Fibroblast of skin of left biceps (primary cell): Measurements from ENCODE around the gene GTF2A1L.
"Not testable (repeated sequence)": the region's sequence is repeated elsewhere in the genome, so short reads cannot be mapped to it uniquely, and the experiment has no call there.

ENCODE experiments used
- DNase-seq, 2 experiments: peaks; one replicate each; pipeline ENCODE4 v3.0.0-alpha.2; 2013; ENCODE audit warnings: low read depth in 2 of 2

Gene GTF2A1L

DNA sequence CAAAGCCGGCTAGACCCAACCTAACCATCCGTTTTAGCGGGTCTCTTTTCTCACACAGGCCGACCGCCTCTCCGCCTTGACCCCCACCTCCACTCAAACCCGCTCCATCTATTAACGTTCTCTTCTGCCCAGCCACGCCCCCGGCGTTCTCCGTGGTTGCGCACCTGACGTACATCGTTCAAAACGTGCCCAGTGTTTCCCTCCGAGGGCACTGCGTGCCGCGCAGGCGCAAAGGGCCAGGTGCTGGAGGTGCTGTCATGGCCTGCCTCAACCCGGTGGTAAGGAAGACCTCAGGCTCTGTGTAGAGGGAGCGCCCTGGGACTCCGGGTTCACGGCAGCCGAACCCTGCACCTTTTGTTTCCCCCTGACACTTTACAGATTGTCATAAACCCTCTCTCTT is at the start of gene GTF2A1L:
TSS of gene GTF2A1L (plus strand) at position 239 of the 400 bp plus-strand sequence. CDS start at position 258, 19 bp downstream.
- DNase-seq = no peak

DNA sequence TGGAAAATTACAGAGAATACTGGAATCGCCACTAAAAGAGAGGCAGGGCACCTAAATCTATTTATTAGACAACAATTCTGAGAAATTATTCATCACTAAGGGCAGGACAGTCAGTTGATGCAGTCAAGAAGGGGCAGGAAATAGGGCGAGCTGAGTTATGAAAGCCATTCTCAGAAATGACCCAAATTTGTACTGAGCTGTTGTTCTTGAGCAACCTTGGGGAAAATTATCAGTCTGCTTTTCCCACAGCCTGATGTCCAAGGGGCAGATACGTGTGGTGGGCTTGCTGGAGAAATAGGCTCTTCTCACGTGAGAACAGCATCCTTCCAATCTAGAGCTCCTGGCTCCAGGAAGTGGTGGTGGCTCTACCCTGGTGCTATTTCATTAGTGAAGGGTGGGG is 49.1 kb upstream of the GTF2A1L start:
- DNase-seq = no peak

DNA sequence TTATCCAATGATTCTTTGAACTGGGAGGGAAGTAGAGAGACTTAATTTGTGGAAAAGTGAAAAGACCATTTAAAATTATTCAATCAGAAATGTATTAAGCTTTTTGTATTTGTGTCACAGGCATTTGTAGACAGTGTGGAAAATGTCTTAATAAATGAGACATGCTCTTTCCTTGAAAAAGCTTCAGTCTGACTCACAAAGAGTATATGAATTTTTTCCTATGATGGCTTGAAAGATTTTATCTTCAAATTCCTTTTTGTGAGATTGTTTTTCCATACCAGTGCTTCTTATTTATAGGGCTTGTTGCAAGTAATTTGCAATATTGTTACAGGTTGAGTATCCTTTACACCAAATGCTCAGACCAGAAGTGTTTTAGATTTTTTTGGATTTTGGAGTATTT is 48.2 kb upstream of the GTF2A1L start:
- no peak for DNase-seq

DNA sequence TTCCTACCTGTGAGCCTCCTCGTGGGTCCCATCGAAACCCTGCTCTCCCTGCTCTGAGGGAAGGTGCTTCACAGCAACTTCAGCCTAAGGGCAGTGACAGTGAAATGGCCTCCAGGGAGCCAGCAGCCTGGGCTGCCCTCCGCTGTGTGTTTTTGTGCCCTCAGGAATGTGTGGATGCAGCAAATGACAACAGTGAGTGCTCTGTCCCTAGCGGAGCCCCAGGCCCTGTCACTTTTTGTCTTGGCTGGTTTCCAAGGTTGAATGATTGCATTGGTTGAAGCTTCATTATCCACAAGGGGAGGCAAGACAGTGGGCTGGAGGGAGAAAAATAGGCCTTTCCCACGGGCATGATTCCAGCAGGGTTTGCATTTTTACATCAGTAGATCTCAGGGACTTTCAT is 44.8 kb upstream of the GTF2A1L start:
- no peak for DNase-seq

DNA sequence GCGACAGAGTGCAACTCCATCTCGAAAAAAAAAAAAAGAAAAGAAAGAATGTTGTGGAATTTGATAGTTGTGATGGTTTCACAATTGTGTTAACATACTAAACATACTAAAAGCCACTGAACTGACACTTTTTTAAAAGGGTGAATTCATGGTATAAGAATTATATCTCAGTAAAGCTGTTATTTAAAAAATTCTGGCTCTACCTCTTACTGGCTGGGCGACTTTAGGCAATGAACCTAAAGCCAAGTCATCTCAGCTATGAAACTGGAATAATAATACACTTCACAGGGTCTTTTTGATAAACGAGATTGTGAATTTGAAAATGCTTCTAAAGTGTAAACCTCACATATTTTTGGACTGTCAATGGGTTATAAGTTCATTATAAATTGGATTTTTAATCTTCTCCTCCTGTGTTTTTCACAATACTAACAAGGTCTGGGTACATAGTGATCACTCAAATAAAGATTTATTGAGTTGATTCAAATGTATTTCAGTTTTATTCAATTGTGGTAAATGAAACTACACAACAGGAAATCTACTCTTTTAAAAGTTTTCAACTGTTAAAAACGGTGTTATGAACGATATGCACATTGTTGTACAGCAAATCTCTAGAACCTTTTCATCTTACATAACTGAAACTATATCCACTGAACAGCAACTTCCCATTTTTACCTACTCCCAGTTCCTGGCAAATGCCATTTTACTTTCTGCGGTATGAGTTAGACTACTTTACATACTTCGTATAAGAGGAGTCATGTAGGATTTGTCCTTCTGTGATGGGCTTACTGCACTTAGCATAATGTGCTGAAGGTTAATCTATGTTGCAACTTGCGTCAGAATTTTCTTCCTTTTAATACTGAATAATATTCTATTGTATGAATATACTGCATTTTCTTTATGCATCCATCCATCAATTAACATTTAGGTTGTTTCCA is 43.0 kb upstream of the GTF2A1L start:
- DNase-seq = no peak

GRCh38 chr2:48578313-48578712 is 39.3 kb upstream of the GTF2A1L start:
- no peak for DNase-seq

- no peak for DNase-seq
Measured at GRCh38 chr2:48583961-48584360, 33.7 kb upstream of the GTF2A1L start.

GRCh38 chr2:48584551-48584950 is 33.1 kb upstream of the GTF2A1L start:
- DNase-seq = no peak

GRCh38 chr2:48586433-48586832 is 31.2 kb upstream of the GTF2A1L start:
- no peak for DNase-seq

DNA sequence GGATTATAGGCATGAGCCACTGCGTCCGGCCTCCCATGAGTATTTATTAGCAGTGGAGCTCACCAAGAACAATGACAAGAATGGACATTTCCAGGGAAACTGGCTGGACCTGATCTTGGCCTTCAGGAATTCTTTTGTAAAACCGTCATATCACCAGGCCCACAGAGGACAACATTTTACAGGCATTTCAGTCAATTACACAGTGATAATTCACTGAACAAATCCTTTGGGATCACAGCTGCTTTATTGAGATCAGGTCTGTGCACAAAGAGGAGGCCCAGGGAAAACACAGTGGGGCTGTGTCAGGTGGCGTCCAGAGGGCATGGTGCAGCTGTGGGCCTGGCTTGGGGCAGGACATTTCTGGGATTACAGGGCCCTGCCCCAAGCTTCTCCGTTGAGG is 30.1 kb upstream of the GTF2A1L start:
- DNase-seq = no peak

GRCh38 chr2:48587961-48588360 is 29.7 kb upstream of the GTF2A1L start:
- DNase-seq = no peak

GRCh38 chr2:48588745-48589144 is 28.9 kb upstream of the GTF2A1L start:
- no peak for DNase-seq

DNA sequence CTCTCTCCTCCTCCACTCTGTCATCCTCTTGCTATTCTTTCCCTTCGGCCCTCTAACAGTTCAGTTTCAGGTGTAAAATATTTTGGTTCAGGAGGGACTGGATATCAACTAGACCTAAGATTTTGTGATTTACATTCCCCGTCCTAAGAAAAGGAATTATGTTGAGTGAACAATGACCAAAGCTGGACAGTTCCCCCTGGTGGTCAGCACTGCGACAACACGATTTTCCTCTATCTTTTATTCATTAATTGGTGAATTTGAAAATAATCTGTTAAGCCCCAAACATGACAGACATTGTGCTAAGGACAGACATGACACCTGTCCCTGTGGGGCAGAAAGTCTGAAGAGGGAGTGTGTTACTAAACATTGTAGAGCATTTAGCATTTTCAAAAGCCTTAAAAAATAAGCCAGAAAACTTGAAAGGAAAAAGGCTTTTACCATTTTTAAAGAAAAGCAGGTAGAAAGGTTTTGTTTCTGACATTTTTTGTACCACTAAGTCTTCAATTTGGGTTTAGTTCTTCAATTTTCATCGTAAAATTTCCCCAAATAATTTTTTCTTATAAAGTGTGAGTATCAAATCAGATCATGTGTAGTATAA is 28.4 kb upstream of the GTF2A1L start:
- no peak for DNase-seq

GRCh38 chr2:48590017-48590416 is 27.6 kb upstream of the GTF2A1L start:
- no peak for DNase-seq

DNA sequence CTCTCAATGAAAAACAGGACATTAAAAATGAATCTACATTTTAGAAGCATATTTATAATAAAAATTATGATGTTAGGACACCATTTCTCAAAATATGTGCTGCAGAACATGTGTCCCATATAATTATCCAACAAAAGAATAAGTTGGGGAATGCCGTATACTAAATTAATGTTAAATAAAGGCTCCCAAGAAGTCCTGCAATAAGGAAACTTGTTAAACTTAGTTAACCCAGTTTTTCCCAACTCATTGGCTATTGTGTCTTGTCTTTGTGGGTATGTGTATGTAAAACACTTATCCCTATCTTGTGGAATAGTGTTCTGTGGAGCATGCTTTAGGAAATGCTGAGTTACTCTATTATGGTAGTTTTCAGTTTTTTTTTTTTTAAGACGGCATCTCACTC is 25.6 kb upstream of the GTF2A1L start:
- no peak for DNase-seq

DNA sequence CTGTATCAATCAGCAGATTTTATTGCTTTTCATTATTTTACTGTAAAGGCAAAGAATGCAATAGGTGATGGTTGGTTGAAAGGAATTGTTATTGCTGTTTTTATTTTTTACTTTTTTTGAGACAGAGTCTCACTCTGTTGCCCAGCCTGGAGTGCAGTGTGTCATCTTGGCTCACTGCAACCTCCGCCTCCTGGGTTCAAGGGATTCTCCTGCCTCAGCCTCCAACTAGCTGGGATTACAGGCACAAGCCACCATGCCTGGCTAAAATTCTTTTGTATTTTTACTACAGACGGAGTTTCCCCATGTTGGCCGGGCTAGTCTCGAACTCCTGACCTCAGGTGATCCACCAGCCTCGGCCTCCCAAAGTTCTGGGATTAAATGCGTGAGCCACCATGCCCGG is 20.9 kb upstream of the GTF2A1L start:
- DNase-seq = not testable (repeated sequence)

- DNase-seq = no peak
Measured at GRCh38 chr2:48597492-48597891, 20.2 kb upstream of the GTF2A1L start.

GRCh38 chr2:48600204-48600813 is 17.3 kb upstream of the GTF2A1L start:
- DNase-seq = no peak

DNA sequence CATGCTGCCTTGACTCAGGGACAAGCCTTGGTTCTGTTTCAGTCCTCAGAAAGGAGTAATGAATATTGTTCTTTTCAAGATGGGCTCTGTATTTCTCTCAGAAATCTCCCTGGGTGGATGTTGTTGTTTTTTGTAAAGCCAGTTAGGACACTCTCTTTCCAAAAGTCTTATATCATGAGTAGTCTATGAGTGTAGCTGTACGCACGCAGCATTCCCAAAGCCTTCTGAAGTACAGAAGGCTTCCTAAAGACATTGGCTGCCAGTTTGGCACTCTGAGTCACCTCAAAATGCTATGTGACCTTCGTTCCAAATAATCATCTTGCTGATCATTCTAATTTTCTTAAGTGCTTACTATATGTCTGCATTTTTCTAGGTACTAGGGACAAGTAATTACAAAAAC is 16.7 kb upstream of the GTF2A1L start:
- DNase-seq = no peak

GRCh38 chr2:48601349-48601748 is 16.3 kb upstream of the GTF2A1L start:
- no peak for DNase-seq

DNA sequence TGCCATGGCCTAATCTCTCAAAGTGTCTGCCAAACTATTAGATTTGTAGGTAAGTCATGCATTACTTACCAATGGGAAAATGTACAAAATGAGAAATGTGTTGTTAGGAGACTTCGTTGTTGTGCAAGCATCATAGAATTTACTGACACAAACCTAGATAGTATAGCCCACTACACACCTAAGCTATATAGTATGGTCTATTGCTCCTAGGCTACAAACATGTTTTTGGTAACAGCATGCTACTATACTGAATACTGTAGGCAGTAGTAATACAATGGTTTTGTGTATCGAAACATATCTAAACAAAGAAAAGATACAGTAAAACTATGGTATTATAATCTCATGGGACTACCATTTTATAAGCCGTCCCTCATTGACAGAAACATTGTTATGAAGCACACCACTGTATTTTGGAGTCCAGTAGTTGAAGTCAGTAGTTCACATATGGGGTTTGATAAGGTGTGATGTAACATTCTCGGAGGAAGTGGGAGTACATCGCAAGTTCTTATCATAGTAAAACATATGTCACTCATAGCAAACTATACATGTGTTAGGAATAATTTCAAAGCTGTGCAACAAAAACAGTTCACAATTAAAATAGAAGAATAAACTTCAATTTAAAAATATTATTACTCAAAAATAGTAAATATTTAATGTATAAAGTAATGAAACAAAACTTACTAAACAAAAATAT is 12.0 kb upstream of the GTF2A1L start:
- no peak for DNase-seq

DNA sequence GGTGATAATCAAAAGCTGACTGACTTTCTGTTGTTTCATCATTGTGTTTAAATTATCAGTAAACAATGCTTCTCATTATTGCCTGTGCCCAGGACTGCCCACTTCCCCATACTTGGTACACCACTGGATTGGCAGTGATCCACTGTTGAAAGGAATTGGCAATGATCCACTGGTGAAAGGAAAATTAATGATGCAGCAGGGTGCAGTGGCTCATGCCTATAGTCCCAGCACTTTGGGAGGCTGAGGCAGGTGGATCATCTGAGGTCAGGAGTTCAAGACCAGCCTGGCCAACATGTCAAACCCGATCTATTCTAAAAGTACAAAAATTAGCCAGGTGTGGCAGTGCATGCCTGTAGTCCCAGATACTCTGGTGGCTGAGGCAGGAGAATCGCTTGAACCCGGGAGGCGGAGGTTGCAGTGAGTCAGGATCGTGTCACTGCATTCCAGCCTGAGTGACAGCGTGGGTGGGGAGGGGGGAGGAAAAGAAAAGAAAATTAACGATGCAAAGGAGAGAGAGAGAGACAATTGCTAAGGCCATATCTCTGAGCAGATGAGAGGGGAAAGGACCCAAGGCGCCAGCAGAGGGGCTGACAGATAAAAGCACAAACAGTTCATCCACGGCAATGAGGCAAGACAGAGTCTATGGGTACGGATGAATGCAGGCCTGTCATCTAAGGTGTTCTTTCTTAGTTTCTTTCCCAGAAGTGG is 10.2 kb upstream of the GTF2A1L start:
- DNase-seq = no peak
